ENCODE measurements around the gene CLPSL2. TPM values are rescaled to one million over a fixed set of nuclear protein-coding genes. Genes with fewer than 3 reads are reported as not detected.
"Not testable (repeated sequence)": the region's sequence is repeated elsewhere in the genome, so short reads cannot be mapped to it uniquely, and the experiment has no call there.

CLPSL2 gene
- polyA plus RNA-seq (ENCODE audit: insufficient read length) = not detected

GRCh38 chr6:35776364-35777215 lies at the start of gene CLPSL2:
Gene CLPSL2 (plus strand): TSS chr6:35776598. CDS start chr6:35776619, 21 bp downstream.
- DNase-seq (ENCODE audit: low read depth) = no peak

GRCh38 chr6:35727231-35727934 lies 49.0 kb upstream of the CLPSL2 start:
- no peak for DNase-seq (ENCODE audit: low read depth)

- DNase-seq (ENCODE audit: low read depth) = peak; percentile 62
Measured at GRCh38 chr6:35727935-35728682, 48.3 kb upstream of the CLPSL2 start.

GRCh38 chr6:35728683-35729678 lies 47.4 kb upstream of the CLPSL2 start:
- DNase-seq (ENCODE audit: low read depth) = no peak

- DNase-seq (ENCODE audit: low read depth) = no peak
Measured at GRCh38 chr6:35729722-35730121, 46.7 kb upstream of the CLPSL2 start.

- no peak for DNase-seq (ENCODE audit: low read depth)
Measured at GRCh38 chr6:35730745-35731413, 45.5 kb upstream of the CLPSL2 start.

GRCh38 chr6:35731414-35731735 lies 45.0 kb upstream of the CLPSL2 start:
- no peak for DNase-seq (ENCODE audit: low read depth)

GRCh38 chr6:35731736-35732532 lies 44.5 kb upstream of the CLPSL2 start:
- peak; percentile 81 for DNase-seq (ENCODE audit: low read depth)

- no peak for DNase-seq (ENCODE audit: low read depth)
Measured at GRCh38 chr6:35733633-35734032, 42.8 kb upstream of the CLPSL2 start.

- not testable (repeated sequence) for DNase-seq (ENCODE audit: low read depth)
Measured at GRCh38 chr6:35734319-35734718, 42.1 kb upstream of the CLPSL2 start.

GRCh38 chr6:35735452-35735851 lies 40.9 kb upstream of the CLPSL2 start:
- DNase-seq (ENCODE audit: low read depth) = no peak

- DNase-seq (ENCODE audit: low read depth) = no peak
Measured at GRCh38 chr6:35736253-35736894, 40.0 kb upstream of the CLPSL2 start.

- no peak for DNase-seq (ENCODE audit: low read depth)
Measured at GRCh38 chr6:35736982-35737412, 39.4 kb upstream of the CLPSL2 start, which contains the start of gene ARMC12. Gene ARMC12 (plus strand): TSS chr6:35737032. CDS start chr6:35737109, 77 bp downstream.

GRCh38 chr6:35737413-35738211 lies 38.8 kb upstream of the CLPSL2 start:
- DNase-seq (ENCODE audit: low read depth) = peak; percentile 73

- DNase-seq (ENCODE audit: low read depth) = no peak
Measured at GRCh38 chr6:35739645-35740524, 36.5 kb upstream of the CLPSL2 start.

- DNase-seq (ENCODE audit: low read depth) = no peak
Measured at GRCh38 chr6:35742842-35743241, 33.6 kb upstream of the CLPSL2 start.

GRCh38 chr6:35745509-35745908 lies 30.9 kb upstream of the CLPSL2 start:
- no peak for DNase-seq (ENCODE audit: low read depth)
